GM19238 (cell line): ENCODE results near the gene CCDC24.

Experiments
- DNase-seq: peaks from one replicate; pipeline ENCODE4 v3.0.0; 2011; ENCODE audit warnings: low spot score; ENCODE audit not compliant: insufficient read length

The CCDC24 gene

GRCh38 chr1:43963006-43963405 lies 28.4 kb upstream of the CCDC24 start:
- DNase-seq = no peak

GRCh38 chr1:43963890-43964289 lies 27.5 kb upstream of the CCDC24 start:
- no peak for DNase-seq

GRCh38 chr1:43965316-43965715 lies 26.1 kb upstream of the CCDC24 start:
- no peak for DNase-seq

- no peak for DNase-seq
Measured at GRCh38 chr1:43968348-43968948, 23.0 kb upstream of the CCDC24 start.

GRCh38 chr1:43969416-43969745 lies 22.0 kb upstream of the CCDC24 start:
- no peak for DNase-seq

- peak; percentile 100 for DNase-seq
Measured at GRCh38 chr1:43969746-43970466, 21.5 kb upstream of the CCDC24 start, which contains the start of gene DPH2. TSS of gene DPH2 (plus strand) at chr1:43970010. CDS start at chr1:43970176, 166 bp downstream.

GRCh38 chr1:43970502-43970901 lies 20.9 kb upstream of the CCDC24 start:
- no peak for DNase-seq

- DNase-seq = no peak
Measured at GRCh38 chr1:43970911-43971310, 20.5 kb upstream of the CCDC24 start.

- no peak for DNase-seq
Measured at GRCh38 chr1:43971336-43971980, 19.9 kb upstream of the CCDC24 start.

GRCh38 chr1:43973981-43974442 lies 17.4 kb upstream of the CCDC24 start:
- no peak for DNase-seq

GRCh38 chr1:43974443-43975248 lies 16.8 kb upstream of the CCDC24 start, which contains the start of gene ATP6V0B:
TSS of gene ATP6V0B (plus strand) at chr1:43974960. CDS start at chr1:43975041, 81 bp downstream.
- peak; percentile 95 for DNase-seq

- peak; percentile 41 for DNase-seq
Measured at GRCh38 chr1:43975249-43975961, 16.0 kb upstream of the CCDC24 start.

- no peak for DNase-seq
Measured at GRCh38 chr1:43976045-43976444, 15.4 kb upstream of the CCDC24 start.

GRCh38 chr1:43976890-43977289 lies 14.5 kb upstream of the CCDC24 start:
- DNase-seq = no peak

GRCh38 chr1:43977376-43978263 lies 13.8 kb upstream of the CCDC24 start:
- no peak for DNase-seq

GRCh38 chr1:43978264-43978550 lies 13.2 kb upstream of the CCDC24 start:
- DNase-seq = no peak

- peak; percentile 84 for DNase-seq
Measured at GRCh38 chr1:43978551-43979260, 12.7 kb upstream of the CCDC24 start, which contains the start of gene B4GALT2. TSS of gene B4GALT2 (plus strand) at chr1:43979210. CDS start at chr1:43981161, 1,951 bp downstream.

GRCh38 chr1:43979261-43979527 lies 12.2 kb upstream of the CCDC24 start:
- no peak for DNase-seq

GRCh38 chr1:43979528-43980254 lies 11.7 kb upstream of the CCDC24 start:
- DNase-seq = peak; percentile 47
